ENCODE measurements around the gene MPPED2.

DNA sequence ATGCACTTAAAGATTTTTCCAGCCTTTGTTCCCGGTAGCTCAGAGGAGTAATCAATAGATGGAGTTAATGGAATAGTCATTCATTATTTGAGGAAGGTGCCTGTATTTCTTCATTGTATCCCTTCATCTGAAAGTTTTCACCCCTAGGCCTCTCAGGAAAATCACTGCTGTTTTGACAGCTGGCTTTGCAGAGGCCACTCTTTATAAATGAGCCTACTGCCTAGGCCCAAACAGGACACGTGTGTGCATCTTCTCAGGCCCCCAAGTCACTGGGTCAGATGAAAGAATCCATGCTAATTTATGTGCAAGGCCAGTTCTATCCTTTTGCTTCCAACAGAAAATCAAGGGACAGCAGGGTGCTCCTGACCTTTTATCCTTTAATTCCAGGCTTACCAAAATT is 76.8 kb downstream of the MPPED2 start:
- no peak for TF ChIP-seq ZNF274 (IDR thresholded peaks at IDR 0.05; ENCODE audit: low read depth, low read length)
- TF ChIP-seq YY1 (IDR thresholded peaks at IDR 0.05; ENCODE audit: insufficient read depth, insufficient read length): no peak
